GM12878 (cell line): ENCODE results near the gene TMEM121B.

Source experiments
- ATF2 ChIP-seq: IDR thresholded peaks from 2 replicates; pipeline ENCODE4 v1.6.1; 2012; ENCODE audit warnings: low read length, inconsistent platforms
- CEBPB ChIP-seq, 2 experiments: fragments of 150-350 bp in 1 of 2; IDR thresholded peaks; 2 replicates each; pipeline ENCODE4 v1.6.1; 2012 to 2014; ENCODE audit warnings: low read depth in 2 of 2, low read length in 2 of 2, borderline replicate concordance in 1 of 2, inconsistent platforms in 1 of 2
- CTCF ChIP-seq, 3 experiments: IDR thresholded peaks in 2 of 3; conservative IDR thresholded peaks in 1 of 3; 2 replicates each; pipeline ENCODE4 v1.5.1; 2011; ENCODE audit warnings: low read depth in 3 of 3, low read length in 3 of 3, mild to moderate bottlenecking in 3 of 3, control low read depth in 2 of 3, moderate library complexity in 2 of 3, inconsistent platforms in 1 of 3, mixed read lengths in 1 of 3; ENCODE audit not compliant: control insufficient read depth in 2 of 3, insufficient read depth in 1 of 3; ENCODE audit errors: extremely low read depth in 1 of 3
- POLR2AphosphoS5 ChIP-seq: IDR thresholded peaks from 2 replicates; pipeline ENCODE4 v1.6.1; 2011; ENCODE audit warnings: mild to moderate bottlenecking, low read length, inconsistent platforms
- REST ChIP-seq: IDR thresholded peaks from 2 replicates; pipeline ENCODE4 v1.6.1; 2012; ENCODE audit warnings: mild to moderate bottlenecking, low read depth, low read length

GRCh38 chr22:17140826-17141766 is 19.9 kb upstream of the TMEM121B start:
- TF ChIP-seq POLR2AphosphoS5 (no peak), REST (no peak), CEBPB (IDR thresholded peaks at IDR 0.05; ENCODE audit: borderline replicate concordance in 1 of 2, low read depth in 2 of 2, low read length in 2 of 2) (no peak), CTCF (IDR thresholded peaks at IDR 0.05 in 2 of 3, conservative IDR thresholded peaks at IDR 0.05 in 1 of 3; ENCODE audit: control insufficient read depth in 2 of 3, extremely low read depth in 1 of 3, insufficient read depth in 1 of 3, low read depth in 3 of 3, low read length in 3 of 3) (no peak), ATF2 (no peak)
